ENCODE results near the gene FSIP1.
"Not testable (repeated sequence)": the region's sequence is repeated elsewhere in the genome, so short reads cannot be mapped to it uniquely, and the experiment has no call there.

The FSIP1 gene

DNA sequence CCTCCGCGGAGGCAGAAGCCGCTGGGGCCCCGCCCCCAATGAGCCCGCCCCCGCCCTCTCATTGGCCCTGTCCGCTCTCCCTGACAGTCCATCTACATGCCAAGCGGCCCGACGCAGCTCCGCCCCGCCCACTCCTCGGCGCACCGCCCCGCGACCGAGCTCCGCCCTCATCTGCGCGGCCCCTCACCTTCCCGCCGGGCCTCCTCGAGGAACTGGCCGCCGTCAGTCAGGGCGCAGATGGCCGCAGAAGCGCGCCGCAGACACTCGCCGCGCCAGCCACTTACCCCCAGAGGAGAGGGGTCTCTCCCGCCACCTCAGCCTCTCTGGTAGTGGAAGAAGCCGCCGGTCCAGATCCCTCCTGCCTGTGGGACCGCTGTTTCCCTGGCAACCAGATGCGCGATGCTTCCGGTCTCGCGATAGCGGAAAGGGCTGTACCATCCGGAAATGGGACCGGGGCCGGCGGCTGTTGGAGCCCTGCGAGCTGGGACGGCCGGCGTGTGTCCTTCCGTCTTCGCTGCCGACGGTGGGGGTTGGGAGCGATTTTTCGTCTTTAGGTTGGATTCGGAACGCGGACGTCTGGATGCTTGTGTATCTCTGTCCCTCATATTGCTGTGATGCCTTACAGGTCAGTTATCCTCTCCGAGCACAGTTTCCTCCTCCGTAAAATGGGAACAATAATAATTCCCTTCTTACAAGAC, at the start of gene FSIP1:
Gene FSIP1, minus strand, starts transcription at position 401 of the 698 bp plus-strand sequence. CDS start 6,317 bp downstream, outside the sequence.
- peak; percentile 85 to 93 (median 90) for DNase-seq (ENCODE audit: low read depth in 3 of 3, low spot score in 1 of 3)

DNA sequence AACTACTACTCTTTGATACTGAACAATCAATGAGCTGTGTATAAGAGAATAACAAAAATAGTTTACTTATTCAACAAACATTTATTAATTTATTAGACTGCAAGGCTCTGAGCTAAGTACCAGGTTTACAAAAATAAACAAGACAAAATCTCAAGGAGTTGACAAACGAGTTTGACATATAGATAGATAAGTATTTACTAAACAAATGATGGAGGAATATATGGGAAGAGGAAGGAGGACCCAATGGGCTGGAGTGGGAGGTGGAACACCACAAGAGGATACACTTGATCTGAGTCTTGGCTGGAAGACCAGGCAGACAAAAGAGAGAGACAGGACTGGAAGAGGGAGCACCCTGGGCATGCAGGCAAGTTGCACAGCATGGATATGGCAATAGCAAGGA, 47.5 kb upstream of the FSIP1 start:
- DNase-seq (ENCODE audit: low read depth in 3 of 3, low spot score in 1 of 3): no peak

DNA sequence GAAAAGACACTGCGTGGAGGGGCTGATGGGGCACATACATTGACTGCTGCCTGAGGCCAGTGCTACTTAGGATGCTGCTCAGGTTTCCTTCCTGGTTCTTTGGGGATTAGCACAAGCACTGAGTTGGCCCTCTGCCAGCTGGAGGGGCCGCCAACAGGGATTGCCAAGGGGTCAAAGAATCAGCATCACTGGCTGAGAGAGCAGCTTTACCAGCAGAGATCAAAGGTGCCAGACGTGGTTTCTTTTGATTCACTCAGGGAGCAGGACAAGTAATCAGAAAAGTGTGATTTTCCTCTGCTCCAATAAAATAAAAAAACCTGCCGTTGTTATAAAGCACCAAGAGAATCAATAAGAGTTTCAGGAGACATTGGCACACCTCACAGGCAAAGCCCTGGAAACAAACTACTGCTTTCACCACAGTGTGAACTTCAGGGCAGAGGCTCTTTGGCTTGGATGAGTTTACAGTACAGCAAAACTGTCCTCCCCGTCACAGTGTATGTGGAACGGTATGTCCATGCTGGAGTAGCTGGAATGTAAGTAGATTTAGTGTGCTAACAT, 45.8 kb upstream of the FSIP1 start:
- DNase-seq (ENCODE audit: low read depth in 3 of 3, low spot score in 1 of 3): no peak

DNA sequence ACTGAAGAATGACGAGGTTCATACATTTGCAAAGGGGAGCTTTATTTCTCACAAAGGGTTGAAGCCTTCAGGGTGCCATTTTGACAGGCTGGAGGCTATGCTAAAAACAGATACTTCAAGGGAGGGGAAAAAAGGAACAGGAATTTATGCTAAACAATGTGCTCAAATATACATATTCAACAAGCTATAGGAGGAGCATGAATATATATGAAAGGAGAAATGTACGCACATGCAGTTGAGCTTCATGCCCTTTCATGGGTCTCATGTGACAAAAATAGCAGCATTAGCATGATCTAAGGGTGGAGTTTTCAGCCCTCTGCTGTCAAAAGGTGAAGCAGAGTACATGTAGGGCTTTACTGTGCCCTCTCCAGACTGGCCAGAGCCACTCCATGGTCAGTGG, 44.3 kb upstream of the FSIP1 start:
- DNase-seq (ENCODE audit: low read depth in 3 of 3, low spot score in 1 of 3): no peak

DNA sequence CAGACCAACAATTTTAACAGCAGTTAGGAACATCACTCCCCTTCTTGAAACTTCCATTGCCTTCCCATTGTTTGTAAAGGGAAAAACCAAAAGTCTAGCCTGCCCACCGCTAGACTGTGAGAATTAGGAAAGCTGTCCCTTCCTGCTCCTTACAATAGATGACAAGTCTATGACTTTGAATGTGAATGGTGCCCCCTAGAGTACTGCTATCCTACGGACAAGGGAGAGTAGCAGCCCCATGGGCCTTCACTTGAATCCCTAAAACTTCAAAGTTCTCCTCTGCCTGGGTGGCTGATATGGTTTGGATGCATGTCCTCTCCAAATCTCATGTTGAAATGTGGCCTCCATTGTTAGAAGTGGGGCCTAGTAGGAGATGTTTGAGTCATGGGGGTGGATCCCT, 41.0 kb upstream of the FSIP1 start:
- no peak for DNase-seq (ENCODE audit: low read depth in 3 of 3, low spot score in 1 of 3)

DNA sequence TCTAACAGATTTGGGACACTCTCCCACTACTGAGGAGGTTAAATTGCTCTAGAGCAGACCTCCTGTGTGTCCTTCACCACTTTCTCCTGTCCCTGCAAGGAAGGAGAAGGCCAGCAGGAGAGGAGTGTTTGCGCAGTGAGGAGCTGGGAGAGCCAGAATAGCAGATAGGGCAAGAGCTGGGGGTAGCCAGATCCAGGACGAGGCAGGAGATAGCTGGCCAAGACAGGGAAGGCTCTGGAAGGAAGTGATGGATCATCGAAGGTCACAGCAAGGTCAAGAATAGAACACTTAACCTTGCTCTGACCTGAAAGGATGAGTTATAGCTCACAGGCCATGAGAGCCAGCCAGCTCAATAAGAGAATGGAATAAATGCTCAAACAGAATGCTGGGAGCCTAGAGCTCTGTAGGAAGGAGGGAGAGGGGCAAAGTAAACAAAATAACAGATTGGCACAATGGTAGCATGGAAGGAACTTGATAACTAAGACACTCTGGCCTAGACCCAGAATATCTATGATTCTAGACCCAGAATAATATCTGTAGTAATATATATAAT, 37.5 kb upstream of the FSIP1 start:
- DNase-seq (ENCODE audit: low read depth in 3 of 3, low spot score in 1 of 3): no peak

DNA sequence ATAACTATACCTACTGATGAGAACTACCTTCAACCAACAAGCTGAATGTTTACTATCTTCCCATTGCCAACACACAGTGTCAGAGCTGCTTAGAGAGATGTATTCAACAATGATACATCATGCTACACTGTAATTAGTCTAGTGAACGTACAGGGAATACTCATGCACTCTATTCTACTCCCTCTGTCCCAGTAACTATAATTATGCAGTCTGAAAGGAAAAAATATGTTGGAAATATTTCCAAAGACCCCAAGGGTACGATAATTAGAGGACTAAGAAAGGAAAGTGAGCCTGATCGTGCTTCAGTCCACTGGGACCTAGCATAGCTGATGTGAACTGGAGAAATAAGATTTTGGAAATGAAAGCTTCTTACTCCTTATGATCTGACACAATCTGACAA, 36.9 kb upstream of the FSIP1 start:
- no peak for DNase-seq (ENCODE audit: low read depth in 3 of 3, low spot score in 1 of 3)

DNA sequence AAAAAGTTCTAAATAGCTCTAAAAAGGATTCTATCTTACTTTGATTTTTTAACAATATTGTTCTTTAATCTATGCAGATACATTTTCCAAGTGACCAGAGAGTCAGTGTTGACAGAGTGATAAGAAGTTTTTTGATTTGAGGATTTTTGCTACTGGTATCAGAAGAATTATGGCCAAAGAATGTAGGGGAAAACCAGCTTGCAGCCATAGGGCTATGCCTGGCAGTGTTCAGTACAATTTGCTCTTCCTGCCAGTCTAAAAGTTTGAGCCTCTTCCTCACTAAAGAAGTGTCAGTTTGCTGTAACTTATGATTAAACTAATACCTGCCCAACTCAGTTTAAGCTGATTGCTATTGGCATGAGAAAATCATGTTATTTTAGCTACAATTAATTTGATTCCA, 35.3 kb upstream of the FSIP1 start:
- no peak for DNase-seq (ENCODE audit: low read depth in 3 of 3, low spot score in 1 of 3)

DNA sequence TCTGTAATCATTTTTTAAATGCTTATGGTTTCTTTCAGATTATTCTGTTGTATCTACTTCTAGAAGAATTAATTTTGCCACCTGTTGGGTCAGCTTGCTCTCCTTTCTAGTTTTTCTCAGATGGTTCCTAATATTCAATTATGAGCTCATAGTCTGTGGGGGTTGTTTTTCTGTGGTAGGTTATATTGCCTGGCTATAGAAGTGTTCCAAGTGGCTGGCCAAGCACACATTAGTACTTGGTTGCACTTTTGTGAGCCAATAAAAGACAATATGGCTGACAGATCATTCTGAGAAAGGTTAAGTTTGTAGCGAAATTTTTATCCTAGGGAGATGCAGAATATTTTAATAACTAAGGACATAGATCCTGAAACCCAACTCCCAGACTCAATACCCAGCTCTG, 31.8 kb upstream of the FSIP1 start:
- DNase-seq (ENCODE audit: low read depth in 3 of 3, low spot score in 1 of 3): no peak

DNA sequence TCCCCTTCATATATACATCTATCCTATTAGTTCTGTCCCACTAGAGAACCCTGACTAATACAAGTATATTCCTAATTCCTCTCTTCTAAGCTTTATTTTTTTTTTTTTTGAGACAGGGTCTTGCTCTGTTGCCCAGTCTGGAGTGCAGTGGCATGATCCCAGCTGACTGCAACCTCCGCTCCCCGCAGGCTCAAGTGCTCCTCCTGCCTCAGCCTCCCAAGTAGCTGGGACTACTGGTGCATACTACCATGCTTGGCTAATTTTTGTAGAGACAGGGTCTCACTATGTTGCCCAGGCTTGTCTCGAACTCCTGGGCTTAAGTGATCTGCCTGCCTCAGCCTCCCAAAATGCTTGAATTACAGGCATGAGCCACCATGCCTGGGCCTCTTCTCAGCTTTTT, 30.0 kb upstream of the FSIP1 start:
- DNase-seq (ENCODE audit: low read depth in 3 of 3, low spot score in 1 of 3): not testable (repeated sequence)

DNA sequence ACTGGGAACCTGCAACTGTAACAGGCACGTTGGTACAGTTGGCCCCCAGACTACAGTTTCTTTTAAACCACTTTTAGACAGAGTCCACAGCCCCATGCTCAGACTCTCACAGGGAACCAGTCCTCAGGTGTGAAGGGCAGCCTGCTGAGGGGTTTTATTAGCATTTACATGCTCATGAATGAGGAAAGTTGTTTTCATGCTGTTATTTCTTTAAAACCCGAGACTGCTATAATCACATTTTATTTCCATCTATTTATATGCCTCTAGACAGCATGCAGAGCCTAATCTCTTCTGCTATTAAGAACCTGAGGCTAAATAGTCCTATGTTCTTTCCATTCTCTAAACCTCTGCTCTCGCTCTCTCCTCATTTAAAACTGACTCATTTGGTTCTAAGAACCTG, 26.3 kb upstream of the FSIP1 start:
- no peak for DNase-seq (ENCODE audit: low read depth in 3 of 3, low spot score in 1 of 3)

DNA sequence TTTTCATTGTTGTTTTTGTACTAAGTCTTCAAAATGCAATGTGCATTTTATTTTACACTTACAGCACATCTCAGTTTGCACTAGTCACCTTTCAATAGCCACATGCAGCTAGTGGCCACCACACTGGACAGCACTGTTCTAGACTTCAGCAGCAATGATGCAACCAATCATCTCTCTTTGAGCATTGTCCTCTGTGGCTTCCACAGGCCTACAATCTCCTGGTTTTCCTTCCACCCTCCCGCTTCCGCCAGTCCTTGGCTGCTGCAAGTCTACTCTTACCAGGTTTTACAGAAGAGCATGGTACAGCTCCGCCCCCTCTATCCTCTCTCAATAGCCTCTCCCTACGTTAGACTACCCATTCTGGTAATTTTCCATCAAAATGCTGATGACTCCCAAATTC, 25.1 kb upstream of the FSIP1 start:
- no peak for DNase-seq (ENCODE audit: low read depth in 3 of 3, low spot score in 1 of 3)

DNA sequence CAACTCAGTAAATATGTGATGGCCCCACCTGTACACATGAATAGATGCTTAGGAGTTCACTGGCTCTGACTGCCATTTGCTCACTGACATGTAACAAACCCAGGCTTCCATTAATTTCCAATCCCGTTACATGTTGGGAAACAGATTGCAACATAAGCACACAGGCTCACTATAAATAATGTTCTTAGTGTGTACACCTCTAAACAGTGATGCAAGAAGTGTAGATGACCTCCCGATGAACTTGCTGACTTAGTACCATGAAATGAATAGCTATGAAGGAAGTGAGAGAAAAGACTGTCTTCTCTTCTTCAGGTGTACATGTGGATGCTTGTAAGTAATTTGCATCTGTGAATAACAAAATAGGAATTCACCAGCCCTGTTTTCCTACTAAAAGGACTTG, 21.4 kb upstream of the FSIP1 start:
- no peak for DNase-seq (ENCODE audit: low read depth in 3 of 3, low spot score in 1 of 3)

DNA sequence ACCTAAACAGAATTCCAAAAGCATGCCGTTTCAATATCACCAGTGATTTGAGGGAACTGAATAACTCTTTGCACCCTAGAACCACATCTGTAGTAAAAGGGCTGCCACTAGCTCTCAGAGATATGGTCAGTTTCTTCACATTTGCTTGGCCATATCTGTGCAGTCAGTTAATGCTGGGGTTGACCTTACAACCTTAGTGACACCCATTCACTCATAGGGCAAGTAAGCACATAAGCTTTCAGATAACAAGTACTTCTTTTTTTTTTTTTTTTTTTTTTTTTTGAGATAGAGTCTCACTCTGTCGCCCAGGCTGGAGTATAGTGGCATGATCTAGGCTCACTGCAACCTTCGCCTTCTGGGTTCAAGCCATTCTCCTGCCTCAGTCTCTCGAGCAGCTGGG, 20.4 kb upstream of the FSIP1 start:
- no peak for DNase-seq (ENCODE audit: low read depth in 3 of 3, low spot score in 1 of 3)

DNA sequence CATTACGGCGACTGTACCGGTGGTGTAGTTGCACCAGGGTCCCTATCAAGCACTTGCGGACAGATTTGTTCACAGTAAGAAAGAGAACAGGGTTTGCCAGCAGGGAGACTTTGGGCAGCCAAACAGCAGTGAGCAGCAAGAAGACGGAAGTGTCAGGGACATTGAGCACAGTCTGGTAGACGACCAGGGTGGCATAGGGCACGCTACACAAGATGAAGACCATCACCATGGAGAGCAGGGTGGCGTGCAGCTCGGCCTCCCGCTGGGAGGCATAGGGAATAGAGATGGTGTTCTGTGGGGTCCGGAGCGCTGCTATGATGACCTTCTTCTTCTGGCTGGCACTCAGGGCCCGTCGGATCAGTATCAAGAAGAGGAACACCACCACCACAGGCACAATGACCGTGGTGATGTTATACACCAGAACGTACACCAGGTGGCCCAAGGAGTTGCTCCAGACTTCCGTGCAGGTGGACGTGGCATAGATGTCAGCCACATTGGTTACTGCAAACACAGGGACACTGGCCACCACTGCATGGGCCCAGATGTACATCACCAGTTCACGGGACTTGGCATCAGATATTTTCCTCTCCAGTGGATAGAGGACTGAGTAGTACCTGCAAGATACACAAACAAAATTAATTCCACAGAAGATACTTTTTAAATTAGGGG, 19.1 kb upstream of the FSIP1 start:
- DNase-seq (ENCODE audit: low read depth in 3 of 3, low spot score in 1 of 3): no peak

DNA sequence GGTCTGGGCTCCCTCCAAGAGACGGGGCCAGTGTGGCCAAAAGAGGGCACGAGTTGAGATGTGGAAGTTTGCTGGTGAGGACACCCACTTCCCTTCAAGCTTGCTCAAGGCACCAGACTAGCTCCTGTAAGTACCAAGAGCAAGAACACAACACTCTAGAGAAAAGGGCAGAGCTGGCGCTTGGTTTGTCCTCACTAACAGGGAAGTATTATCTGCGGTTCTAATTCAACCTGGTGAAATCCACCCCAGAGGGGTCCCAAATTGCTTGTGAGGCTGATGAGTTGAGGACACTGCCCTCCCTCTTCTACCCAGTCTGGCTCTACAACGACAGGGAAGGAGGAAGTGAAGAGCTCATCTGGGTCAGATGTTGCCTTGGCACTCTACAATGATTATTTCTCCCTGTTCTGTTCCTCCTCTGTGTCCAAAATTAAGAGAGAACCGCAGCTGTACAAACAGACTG, 16.9 kb upstream of the FSIP1 start:
- no peak for DNase-seq (ENCODE audit: low read depth in 3 of 3, low spot score in 1 of 3)

DNA sequence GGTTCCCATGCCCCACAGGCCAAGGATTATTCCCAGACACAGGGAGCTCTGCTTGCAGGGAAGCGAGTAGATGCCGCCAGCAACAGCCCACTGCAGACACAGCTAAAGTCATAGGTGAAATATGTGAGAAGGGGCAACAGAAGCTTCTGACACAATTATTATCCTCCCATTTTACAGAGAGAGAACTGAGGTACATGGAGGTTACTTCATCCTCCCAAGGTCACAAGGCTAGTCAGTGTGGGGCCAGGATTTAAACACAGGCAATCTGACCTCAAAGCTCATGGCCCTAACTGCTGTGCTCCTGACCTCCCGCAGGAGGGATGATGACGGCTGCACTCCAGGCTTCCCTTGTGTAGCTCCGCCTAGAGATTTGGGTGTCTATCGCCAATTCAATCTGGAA, 15.7 kb upstream of the FSIP1 start:
- no peak for DNase-seq (ENCODE audit: low read depth in 3 of 3, low spot score in 1 of 3)

DNA sequence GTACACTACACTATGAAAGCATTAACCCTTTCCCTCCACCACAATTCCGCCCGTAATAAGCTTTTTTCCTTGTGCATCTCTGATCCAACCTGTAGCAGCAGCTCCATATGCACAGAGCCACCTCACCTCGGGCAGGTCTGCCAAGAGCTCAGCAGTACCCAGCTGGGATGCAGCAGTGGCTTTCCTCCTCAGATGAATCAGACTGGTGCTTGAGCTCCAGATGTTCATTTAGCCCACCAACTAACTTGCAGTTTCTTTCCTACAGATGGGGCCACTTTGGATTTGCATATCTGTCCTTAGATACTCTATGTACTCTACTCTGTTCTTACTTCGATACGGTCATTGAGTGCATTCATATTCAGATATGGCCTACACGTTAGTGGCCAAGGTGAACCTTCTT, 14.8 kb upstream of the FSIP1 start:
- no peak for DNase-seq (ENCODE audit: low read depth in 3 of 3, low spot score in 1 of 3)

DNA sequence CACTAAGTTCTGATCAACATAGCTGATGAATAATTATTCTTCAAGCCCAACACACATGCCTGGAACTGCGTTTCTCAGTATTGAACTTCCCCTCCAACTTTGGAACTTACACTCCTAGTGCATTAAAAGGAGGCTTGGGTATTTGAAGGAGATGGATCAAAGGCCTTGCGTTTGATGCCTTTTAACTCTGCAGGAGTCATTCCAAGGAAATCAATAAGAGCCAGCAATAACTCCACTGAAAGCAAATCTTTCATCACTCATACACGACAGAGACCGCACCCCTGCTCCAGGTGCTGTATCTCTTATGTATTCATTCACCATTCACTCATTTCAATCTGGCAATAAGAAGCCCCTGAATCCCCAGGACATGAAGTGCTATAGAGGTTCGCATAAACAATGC, 14.0 kb upstream of the FSIP1 start:
- DNase-seq (ENCODE audit: low read depth in 3 of 3, low spot score in 1 of 3): no peak

DNA sequence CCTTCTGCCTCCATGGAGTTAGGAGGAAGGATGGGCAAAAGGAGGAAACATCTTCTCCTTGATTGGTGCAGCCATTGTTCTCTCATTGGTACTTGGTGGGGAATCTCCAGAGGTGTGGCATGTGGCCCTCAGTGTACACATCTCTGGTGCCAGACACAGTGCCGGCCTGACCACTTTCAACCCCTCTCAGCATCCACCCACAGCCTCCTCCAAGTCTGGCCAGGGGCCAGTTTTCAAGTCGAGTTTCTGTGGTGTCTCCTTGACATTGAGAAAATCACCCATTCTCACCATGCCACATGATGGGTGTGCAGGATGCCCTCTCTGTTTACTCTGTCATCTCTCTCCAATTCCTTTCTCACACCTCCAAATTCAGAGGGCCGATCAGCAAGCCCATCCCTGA, 12.8 kb upstream of the FSIP1 start:
- no peak for DNase-seq (ENCODE audit: low read depth in 3 of 3, low spot score in 1 of 3)

DNA sequence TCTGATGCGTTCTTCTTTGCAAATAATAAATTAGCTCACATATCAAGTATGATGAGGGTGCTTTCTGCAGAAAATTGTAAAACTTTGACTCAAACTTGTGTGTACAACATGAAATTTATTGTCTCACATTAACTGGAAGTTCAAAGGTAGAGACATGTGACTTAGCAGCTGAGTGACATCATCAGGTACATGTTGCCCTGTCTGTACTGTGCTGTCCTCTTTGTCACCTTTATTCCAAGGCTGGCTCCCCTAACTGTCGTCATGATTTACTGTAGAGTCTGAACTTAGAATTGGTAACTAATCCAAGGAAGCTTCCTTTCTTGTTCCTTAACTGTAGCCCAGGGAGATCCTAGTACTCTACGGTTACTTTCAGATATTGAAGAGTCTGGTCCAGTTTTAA, 12.3 kb upstream of the FSIP1 start:
- DNase-seq (ENCODE audit: low read depth in 3 of 3, low spot score in 1 of 3): no peak

DNA sequence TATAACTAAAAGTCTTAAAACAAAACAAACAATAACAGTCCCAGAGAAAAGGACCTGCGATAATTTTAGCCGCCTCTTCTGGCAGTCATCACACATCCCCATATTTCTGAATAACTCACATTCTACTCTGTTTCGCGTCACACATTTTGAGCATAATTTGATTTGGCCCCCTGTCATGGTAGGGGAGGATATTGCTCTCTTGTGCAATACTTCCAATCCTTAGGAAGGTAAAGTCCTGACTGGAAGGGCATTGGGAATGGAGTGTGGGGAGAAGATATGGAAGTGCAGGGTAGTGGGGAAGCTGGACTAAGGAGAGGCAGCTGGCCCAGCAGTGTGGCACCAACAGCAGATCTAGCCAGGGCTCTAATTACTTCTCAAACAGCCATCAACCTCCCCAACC, 11.3 kb upstream of the FSIP1 start:
- no peak for DNase-seq (ENCODE audit: low read depth in 3 of 3, low spot score in 1 of 3)
